HG03039 (cell line): ENCODE results near the gene C1orf198.

ENCODE experiments used
- ATAC-seq: cut with Tn5 transposase; IDR thresholded peaks from one replicate; pipeline ENCODE4 v1.9.1; 2021; ENCODE audit warnings: mild to moderate bottlenecking, moderate library complexity; ENCODE audit not compliant: unreplicated experiment

The C1orf198 gene

GRCh38 chr1:230836347-230836746, 32.0 kb downstream of the C1orf198 start:
- no peak for ATAC-seq

- no peak for ATAC-seq
Measured at GRCh38 chr1:230834292-230834691, 34.0 kb downstream of the C1orf198 start.

- no peak for ATAC-seq
Measured at GRCh38 chr1:230833511-230833910, 34.8 kb downstream of the C1orf198 start.

- ATAC-seq: no peak
Measured at GRCh38 chr1:230832476-230832875, 35.8 kb downstream of the C1orf198 start.

GRCh38 chr1:230831771-230832170, 36.5 kb downstream of the C1orf198 start:
- no peak for ATAC-seq

GRCh38 chr1:230828421-230828820, 39.9 kb downstream of the C1orf198 start:
- no peak for ATAC-seq

GRCh38 chr1:230827801-230828200, 40.5 kb downstream of the C1orf198 start:
- ATAC-seq: no peak

GRCh38 chr1:230827081-230827681, 41.1 kb downstream of the C1orf198 start:
- ATAC-seq: no peak

GRCh38 chr1:230826166-230826875, 42.0 kb downstream of the C1orf198 start:
- ATAC-seq: no peak

- no peak for ATAC-seq
Measured at GRCh38 chr1:230825761-230826160, 42.6 kb downstream of the C1orf198 start.

- no peak for ATAC-seq
Measured at GRCh38 chr1:230824919-230825721, 43.2 kb downstream of the C1orf198 start.

GRCh38 chr1:230824551-230824918, 43.8 kb downstream of the C1orf198 start:
- ATAC-seq: no peak

- ATAC-seq: no peak
Measured at GRCh38 chr1:230823931-230824381, 44.4 kb downstream of the C1orf198 start.

- ATAC-seq: no peak
Measured at GRCh38 chr1:230823426-230823825, 44.9 kb downstream of the C1orf198 start.

GRCh38 chr1:230822092-230822581, 46.2 kb downstream of the C1orf198 start:
- ATAC-seq: no peak

- no peak for ATAC-seq
Measured at GRCh38 chr1:230821346-230821745, 47.0 kb downstream of the C1orf198 start.

GRCh38 chr1:230820568-230820967, 47.8 kb downstream of the C1orf198 start:
- no peak for ATAC-seq

GRCh38 chr1:230819976-230820375, 48.3 kb downstream of the C1orf198 start:
- ATAC-seq: no peak

GRCh38 chr1:230818901-230819300, 49.4 kb downstream of the C1orf198 start:
- ATAC-seq: no peak

- ATAC-seq: no peak
Measured at GRCh38 chr1:230818367-230818766, 50.0 kb downstream of the C1orf198 start.

- ATAC-seq: no peak
Measured at GRCh38 chr1:230816018-230816417, 52.3 kb downstream of the C1orf198 start.
